ENCODE data around the gene STRIP1.

STRIP1 gene

DNA sequence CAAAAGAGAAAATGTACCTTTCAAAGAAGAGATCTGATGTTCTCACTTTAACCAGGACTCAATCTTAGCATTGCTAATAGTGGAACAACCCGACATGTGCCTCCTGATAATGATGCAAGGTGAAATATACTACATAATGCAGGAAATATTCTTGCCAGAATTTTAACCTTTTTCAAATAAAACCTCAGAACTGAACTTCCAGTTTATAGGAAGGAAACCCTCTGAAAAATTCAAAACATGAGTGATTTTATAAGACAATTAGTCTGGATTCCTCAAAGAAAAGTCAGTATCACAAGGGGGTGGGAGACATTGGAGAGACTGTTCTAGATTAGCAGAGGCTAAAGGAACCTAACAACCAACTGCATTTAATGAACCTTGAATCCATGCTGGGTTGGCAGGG lies 31.7 kb upstream of the STRIP1 start:
- no peak for DNase-seq (ENCODE audit: low read depth)
- no peak overlapping the region for H3K4me3 ChIP-seq (ENCODE audit: low read depth, low read length)
- TF ChIP-seq, protein P1, sequence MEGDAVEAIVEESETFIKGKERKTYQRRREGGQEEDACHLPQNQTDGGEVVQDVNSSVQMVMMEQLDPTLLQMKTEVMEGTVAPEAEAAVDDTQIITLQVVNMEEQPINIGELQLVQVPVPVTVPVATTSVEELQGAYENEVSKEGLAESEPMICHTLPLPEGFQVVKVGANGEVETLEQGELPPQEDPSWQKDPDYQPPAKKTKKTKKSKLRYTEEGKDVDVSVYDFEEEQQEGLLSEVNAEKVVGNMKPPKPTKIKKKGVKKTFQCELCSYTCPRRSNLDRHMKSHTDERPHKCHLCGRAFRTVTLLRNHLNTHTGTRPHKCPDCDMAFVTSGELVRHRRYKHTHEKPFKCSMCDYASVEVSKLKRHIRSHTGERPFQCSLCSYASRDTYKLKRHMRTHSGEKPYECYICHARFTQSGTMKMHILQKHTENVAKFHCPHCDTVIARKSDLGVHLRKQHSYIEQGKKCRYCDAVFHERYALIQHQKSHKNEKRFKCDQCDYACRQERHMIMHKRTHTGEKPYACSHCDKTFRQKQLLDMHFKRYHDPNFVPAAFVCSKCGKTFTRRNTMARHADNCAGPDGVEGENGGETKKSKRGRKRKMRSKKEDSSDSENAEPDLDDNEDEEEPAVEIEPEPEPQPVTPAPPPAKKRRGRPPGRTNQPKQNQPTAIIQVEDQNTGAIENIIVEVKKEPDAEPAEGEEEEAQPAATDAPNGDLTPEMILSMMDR (IDR thresholded peaks at IDR 0.05; ENCODE audit: low read depth, low read length, missing control alignments) = no peak

DNA sequence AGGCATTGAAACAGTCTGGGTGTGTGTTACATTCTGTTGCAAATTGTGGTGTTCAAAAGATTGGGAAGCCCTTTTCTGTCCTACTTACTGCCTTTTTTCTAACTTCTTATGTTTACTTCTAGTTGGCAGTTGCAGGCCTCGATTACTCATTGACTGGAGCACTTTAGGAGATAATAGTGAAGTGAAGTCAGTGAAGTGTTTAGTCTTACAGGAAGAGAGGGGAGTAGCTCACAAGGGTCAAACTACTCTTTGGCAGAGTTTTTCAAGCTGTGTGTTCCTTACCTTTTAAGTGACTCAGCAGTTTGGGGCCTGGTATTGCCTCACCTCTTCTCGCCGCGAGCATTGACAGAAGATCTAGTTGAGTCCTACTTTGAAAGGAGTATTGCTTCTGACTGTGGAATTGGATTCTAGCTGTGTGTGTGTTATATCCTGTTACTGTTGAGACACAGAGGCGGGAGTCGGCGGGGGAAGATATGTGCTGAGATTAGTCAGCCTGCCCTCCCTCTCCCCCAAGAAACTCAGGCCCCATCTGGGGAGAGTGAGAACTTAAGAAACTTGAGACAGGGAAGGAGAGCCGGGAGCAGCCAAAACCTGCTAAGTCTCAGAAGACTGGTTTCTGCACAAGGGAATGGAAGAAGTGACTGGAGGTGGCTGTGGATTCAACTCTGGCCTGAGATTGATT lies 30.5 kb upstream of the STRIP1 start:
- DNase-seq (ENCODE audit: low read depth) = peak; percentile 25

DNA sequence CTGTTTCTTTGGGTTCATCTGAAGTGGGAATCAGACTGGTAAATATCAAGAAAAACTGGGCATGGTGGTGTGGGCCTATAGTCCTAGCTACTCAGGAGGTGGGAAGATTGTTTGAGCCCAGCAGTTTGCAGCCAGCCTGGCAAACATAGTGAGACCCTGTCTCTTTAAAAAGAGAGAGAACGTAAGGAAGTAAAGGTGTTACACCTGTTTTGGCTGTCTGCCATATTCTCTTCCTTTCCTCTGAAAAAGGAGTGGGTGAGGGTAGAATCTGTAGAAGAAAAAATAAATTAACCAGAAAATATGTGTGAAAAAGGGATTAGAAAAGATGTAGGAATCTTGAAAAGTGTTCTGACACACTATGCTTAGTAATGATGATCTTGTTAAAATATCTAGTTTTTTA lies 29.8 kb upstream of the STRIP1 start:
- no peak overlapping the region for H3K4me3 ChIP-seq (ENCODE audit: low read depth, low read length)
- DNase-seq (ENCODE audit: low read depth) = no peak
- TF ChIP-seq, protein P1 (IDR thresholded peaks at IDR 0.05; ENCODE audit: low read depth, low read length, missing control alignments) = no peak

More for the DNA sequence above, 30.5 kb upstream of the STRIP1 start:
- TF ChIP-seq, protein P1 (IDR thresholded peaks at IDR 0.05; ENCODE audit: low read depth, low read length, missing control alignments) = no peak
- no peak overlapping the region; the same call in 1 of the 2 replicates for H3K4me3 ChIP-seq (ENCODE audit: low read depth, low read length)

DNA sequence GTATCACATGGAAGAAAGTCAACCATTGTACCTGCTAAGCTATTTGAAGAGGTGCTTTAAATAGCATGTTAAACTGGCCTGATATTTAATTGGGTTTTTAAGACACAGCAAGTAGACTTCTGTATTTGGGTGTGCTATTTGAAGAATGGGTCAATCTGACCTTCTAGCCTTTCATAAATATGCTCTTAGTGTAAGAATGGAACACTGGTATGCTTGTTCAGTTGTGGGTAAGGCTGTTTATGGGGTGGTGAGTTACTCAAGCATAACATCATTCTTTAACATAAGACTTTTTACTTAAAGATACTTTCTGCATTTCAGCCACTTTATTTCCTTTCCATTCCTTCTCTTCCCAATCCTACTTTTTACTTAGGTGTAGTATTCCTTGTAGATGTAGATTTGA lies 28.5 kb upstream of the STRIP1 start:
- TF ChIP-seq, protein P1 (IDR thresholded peaks at IDR 0.05; ENCODE audit: low read depth, low read length, missing control alignments) = no peak
- no peak overlapping the region for H3K4me3 ChIP-seq (ENCODE audit: low read depth, low read length)
- no peak for DNase-seq (ENCODE audit: low read depth)

DNA sequence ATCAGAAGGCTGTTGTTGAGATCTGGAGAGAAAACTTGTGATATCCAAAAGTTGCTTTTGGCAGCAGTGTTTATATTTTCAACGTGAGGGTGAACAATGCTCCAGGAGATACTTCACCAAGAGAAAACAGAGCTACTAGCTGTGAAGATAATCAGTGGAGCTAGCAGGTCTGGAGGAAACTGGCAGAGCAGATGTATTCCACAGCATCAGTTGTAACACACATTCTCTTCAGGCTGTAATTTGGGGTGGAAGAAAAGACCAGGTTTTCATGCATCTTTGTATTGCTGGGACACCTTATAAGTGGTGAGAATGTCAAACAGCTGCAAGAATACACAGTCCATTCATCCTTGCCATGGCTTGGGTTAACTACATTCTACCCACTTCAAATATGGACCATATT lies 27.9 kb upstream of the STRIP1 start:
- no peak for DNase-seq (ENCODE audit: low read depth)
- H3K4me3 ChIP-seq (ENCODE audit: low read depth, low read length) = no peak overlapping the region
- TF ChIP-seq, protein P1 (IDR thresholded peaks at IDR 0.05; ENCODE audit: low read depth, low read length, missing control alignments) = no peak

DNA sequence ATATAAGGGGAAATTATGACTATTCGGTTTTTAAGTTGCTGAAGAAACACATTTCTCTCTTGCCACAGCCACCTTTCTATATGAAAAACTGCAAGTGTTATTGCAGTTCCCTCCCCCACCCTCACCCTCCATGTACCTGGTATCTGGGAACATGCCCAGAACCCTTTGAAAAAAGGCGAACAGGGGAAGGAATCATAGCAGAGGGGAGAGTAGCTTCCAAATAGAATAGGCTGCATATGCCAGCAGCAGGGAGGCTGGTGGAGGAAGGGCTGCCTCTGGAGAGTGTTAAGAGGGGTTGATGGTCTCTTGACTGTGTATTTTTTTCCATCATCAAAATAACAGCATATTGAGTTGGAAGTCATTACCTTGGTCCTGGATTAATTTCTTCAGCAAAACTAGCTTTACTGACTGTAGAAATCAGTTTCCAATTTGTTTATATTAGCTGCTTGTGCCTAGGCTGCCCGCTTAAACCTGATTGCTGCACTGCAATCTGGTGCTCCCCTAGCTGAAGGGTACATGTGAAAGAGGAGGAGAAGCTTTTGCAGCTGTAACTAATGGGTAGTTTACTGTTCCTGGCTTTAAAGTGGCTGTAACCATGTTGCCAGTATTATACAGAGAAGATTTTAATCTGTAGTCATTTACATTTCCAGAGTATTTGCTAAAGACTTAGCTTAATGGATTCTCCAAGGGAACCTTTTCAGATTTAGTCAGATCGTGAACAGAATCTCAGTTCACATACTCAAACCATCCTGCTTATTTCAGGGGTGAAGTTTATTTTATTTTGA lies 27.2 kb upstream of the STRIP1 start:
- TF ChIP-seq, protein P1 (IDR thresholded peaks at IDR 0.05; ENCODE audit: low read depth, low read length, missing control alignments) = no peak
- H3K4me3 ChIP-seq (ENCODE audit: low read depth, low read length) = no peak overlapping the region
- DNase-seq (ENCODE audit: low read depth) = no peak

Measured in GM12864 (cell line).